IMR-90 (cell line): ENCODE measurements around the gene TNRC6C.

Experiments used
- FOS ChIP-seq: fragments of 150-350 bp; IDR thresholded peaks from 2 replicates; pipeline ENCODE4 v1.6.1; 2016; ENCODE audit warnings: low read depth, low read length
- MAFK ChIP-seq: IDR thresholded peaks from 2 replicates; pipeline ENCODE4 v1.6.1; 2012; ENCODE audit warnings: low read depth, low read length, improper control_type of control experiment
- MAZ ChIP-seq: IDR thresholded peaks from 2 replicates; pipeline ENCODE4 v1.6.1; 2012; ENCODE audit warnings: low read depth, mild to moderate bottlenecking, low read length, improper control_type of control experiment, moderate library complexity, borderline replicate concordance
- MXI1 ChIP-seq: IDR thresholded peaks from 2 replicates; pipeline ENCODE4 v1.6.1; 2012; ENCODE audit warnings: low read depth, mild to moderate bottlenecking, low read length, moderate library complexity, borderline replicate concordance
- NFE2L2 ChIP-seq: fragments of 150-350 bp; IDR thresholded peaks from 2 replicates; pipeline ENCODE4 v1.6.1; 2016; ENCODE audit warnings: low read depth, mild to moderate bottlenecking, low read length
- POLR2A ChIP-seq: IDR thresholded peaks from 2 replicates; pipeline ENCODE4 v1.6.1; 2012; ENCODE audit warnings: mild to moderate bottlenecking, low read depth, low read length
- RCOR1 ChIP-seq: IDR thresholded peaks from 2 replicates; pipeline ENCODE4 v1.6.1; 2012; ENCODE audit warnings: mild to moderate bottlenecking, low read length, improper control_type of control experiment; ENCODE audit not compliant: insufficient replicate concordance
- SMC3 ChIP-seq: fragments of 150-350 bp; IDR thresholded peaks from 2 replicates; pipeline ENCODE4 v1.6.1; 2016; ENCODE audit warnings: low read depth, mild to moderate bottlenecking, antibody characterized with exemption, low read length, moderate library complexity
- TF ChIP-seq, protein P1 (sequence below): conservative IDR thresholded peaks from 2 replicates; pipeline ENCODE4 v1.5.1; 2012; ENCODE audit warnings: mild to moderate bottlenecking, low read depth, low read length, improper control_type of control experiment

DNA sequence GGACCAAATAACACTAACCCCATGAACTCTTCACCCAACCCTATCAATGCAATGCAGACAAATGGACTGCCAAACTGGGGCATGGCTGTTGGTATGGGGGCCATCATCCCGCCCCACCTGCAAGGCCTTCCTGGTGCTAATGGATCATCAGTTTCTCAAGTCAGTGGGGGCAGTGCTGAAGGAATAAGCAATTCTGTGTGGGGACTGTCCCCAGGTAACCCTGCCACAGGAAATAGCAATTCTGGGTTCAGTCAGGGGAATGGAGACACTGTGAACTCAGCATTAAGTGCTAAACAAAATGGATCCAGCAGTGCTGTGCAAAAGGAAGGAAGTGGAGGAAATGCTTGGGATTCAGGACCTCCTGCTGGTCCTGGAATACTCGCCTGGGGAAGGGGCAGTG is 91.1 kb downstream of the TNRC6C start:
- TF ChIP-seq, protein P1, sequence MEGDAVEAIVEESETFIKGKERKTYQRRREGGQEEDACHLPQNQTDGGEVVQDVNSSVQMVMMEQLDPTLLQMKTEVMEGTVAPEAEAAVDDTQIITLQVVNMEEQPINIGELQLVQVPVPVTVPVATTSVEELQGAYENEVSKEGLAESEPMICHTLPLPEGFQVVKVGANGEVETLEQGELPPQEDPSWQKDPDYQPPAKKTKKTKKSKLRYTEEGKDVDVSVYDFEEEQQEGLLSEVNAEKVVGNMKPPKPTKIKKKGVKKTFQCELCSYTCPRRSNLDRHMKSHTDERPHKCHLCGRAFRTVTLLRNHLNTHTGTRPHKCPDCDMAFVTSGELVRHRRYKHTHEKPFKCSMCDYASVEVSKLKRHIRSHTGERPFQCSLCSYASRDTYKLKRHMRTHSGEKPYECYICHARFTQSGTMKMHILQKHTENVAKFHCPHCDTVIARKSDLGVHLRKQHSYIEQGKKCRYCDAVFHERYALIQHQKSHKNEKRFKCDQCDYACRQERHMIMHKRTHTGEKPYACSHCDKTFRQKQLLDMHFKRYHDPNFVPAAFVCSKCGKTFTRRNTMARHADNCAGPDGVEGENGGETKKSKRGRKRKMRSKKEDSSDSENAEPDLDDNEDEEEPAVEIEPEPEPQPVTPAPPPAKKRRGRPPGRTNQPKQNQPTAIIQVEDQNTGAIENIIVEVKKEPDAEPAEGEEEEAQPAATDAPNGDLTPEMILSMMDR, result no peak
- TF ChIP-seq POLR2A, result no peak
- no peak for TF ChIP-seq RCOR1
- TF ChIP-seq FOS, result no peak
- TF ChIP-seq MAZ, result no peak
- TF ChIP-seq SMC3, result no peak
- TF ChIP-seq MXI1, result no peak
- TF ChIP-seq MAFK, result no peak
- TF ChIP-seq NFE2L2, result no peak
